NCI-H526 (cell line): Measurements from ENCODE around the gene DCST1.
A peak's percentile ranks its signal among the peaks of the same experiment; 100 is the strongest.

Source experiments
- DNase-seq, 2 experiments: peaks; one replicate each; lab custom pipeline; 2025; lab: John Stamatoyannopoulos, UW

DCST1 gene

DNA sequence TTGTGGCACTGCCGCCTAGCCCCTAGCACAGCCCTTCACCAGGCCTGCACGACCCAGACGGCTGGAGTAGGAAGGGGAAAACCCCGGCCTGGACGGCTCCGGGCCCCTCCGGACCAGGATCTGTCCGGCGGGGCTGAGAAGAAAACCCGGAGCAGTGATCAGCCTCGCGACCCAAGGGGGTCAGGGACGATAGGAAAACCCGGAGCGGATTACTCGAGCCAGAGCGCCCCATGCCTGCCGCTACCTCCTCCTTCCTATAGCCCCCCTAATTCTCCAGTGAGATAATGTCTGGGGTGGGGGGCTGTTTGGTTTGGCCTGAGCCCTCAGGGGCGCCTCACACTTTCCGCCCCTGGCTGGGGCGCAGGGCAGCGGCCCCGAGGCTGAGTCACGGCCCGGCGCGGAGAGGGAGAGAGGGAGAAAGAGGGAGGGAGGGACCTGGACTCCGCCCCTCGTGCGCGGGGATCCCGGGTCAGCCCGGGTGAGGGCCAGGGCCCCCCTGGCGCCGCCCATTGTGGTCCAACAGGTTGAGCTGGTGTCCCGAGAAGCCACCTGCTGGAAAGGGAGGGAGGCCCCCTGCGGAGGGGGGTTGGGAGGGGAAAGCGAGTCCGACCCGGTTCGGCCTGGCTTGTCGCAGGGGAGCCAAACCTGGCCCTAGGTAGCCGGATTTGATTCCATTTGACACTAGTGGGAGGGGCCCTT is 32.7 kb upstream of the DCST1 start:
- DNase-seq = peak; percentile 98 to 100

DNA sequence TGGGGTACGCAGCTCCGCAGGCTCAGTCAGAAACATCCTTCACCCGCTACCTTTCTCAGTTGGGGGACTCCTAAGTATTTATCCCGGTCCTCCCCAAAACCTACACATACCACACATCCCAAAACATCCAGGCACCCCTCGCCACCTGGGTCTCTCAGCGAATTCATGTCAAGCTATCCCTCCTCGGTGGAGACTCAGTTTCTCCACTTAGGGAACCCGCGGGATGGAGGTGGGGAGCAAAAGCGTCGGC is 32.3 kb upstream of the DCST1 start:
- DNase-seq = peak in 1 of 2 experiments; percentile 95

DNA sequence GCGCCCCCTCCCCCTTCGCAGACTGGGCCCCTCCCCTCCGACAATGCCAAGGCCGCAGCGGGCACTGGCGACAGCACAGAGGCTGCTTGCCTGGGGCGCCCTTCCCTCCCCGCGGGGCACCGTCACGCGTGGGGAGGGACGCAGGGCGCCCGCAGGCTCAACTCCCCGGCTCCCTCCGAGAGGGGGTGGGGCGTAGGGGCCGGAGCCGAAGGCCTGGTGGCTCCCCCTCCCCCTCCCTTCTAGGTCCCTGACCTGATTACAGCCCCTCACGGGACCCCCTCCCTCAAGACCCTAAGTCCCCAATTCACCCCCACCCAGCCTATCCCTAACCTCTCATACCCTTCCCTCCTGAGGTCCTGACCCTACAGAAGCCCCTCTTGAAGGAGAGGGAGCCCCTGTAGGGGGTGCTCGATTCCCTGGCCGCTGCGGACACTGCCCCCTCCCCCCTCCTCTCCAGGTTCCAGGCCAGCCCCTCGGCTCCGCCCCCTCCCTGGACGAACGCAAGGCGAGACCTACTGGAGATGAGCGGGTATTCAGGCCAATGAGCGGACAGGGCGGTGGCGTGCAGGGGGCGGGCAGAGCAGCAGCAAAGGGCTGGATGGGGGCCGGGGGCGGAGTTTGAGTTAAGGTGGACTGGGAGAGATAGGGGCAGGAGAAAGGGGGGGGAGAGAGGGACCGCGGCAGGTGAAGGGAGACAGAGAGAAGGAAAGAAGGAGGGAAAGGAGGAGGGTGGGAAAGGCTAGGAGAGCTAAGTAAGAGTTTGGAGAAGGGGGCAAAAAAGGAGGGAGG is 31.8 kb upstream of the DCST1 start:
- DNase-seq = peak; percentile 100

DNA sequence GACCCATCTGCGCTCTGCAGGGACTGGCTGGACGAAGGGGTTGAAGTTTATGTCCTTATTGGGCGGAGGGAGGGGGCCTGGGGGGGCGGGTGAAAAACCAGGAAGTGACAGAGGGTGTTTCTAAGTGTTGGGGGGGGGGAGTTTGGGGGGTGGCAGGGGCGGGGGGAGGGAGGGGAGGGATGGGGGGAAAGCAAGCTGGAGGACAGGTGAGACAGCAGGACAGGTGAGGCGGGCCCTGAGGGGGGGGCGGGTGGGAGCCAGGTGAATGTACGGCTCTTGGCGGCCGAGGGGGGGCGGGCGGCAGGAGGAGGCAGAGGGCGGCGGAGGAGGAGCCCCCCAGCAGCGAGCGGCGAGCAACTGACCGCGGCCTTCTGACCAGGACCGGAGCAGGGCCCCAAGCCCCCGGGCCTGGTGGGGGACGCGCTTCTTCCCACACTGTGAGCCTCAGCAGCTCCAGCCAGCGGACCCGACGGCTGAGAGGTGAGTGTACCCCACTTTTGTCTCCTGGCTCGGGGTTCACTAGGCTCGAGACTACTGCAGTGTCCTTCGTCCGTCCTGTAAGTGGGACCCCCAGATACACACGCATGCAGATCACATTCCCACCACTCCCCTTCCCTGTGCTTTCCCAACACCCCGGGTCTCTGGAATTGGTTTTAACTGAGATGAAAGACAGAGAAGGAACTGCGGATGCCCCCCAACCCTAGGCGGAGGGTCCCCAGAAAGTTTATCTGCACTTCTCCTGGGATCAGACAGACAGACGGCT is 31.0 kb upstream of the DCST1 start, which contains the start of gene ZBTB7B:
Gene ZBTB7B (plus strand): TSS at position 339 of the 763 bp plus-strand sequence. CDS start 11,859 bp downstream, outside the sequence.
- DNase-seq = peak; percentile 66 to 79

DNA sequence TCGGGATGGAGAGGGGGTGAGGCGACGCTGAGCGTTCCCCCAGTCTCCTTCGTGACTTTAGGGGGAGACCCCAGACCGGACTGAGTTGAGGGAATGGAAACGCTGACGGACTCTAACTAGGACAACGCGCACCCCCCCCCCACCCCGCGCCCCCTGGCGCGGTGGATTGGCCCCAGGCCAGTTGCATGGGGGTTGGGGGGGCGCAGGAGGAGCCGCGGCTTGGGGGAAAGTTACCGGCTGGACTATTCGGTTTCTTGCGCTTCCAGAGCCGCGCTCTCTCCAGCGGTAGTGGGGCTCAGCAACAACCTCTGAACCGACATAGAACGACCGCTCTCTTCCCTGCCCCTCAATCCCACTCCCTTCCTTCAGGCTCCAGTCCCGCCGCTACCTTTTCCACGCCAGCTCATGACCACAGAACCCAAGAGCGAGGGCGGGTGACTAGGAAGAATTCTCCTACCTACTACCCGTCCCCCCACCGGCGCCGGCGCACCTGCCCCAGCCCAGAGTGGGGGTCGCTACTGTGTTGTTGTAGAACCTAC is 30.3 kb upstream of the DCST1 start:
- peak; percentile 63 to 79 for DNase-seq

DNA sequence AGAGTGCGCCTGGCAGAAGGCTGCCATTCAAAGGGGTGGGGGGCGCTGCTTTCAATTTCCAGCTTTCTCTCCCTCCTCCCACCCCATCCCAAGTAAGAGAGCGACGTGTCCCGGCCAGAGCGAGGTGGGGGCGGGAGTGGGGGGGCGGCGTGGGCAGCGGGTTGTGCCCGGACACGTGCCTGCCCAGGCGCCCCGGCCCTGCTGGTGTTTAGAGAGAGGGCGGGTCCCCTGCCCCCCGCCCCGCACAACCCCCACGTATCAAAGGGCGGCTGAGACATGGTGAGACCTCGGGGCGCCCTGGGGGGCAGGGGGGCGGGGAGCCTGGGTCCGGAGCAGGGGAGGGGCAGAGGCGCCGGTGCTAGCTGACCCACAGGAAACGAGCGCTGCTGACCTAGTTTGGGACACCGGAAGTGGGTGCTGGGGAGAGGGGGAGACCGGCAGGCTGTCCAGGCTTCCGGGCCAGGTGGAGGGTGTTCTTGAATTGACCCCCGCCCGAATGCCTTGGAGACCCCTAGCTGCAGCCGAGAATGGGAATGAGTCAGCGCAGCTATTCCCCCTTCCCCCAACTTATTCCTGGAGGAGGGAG is 29.8 kb upstream of the DCST1 start:
- DNase-seq = peak; percentile 48 to 77

DNA sequence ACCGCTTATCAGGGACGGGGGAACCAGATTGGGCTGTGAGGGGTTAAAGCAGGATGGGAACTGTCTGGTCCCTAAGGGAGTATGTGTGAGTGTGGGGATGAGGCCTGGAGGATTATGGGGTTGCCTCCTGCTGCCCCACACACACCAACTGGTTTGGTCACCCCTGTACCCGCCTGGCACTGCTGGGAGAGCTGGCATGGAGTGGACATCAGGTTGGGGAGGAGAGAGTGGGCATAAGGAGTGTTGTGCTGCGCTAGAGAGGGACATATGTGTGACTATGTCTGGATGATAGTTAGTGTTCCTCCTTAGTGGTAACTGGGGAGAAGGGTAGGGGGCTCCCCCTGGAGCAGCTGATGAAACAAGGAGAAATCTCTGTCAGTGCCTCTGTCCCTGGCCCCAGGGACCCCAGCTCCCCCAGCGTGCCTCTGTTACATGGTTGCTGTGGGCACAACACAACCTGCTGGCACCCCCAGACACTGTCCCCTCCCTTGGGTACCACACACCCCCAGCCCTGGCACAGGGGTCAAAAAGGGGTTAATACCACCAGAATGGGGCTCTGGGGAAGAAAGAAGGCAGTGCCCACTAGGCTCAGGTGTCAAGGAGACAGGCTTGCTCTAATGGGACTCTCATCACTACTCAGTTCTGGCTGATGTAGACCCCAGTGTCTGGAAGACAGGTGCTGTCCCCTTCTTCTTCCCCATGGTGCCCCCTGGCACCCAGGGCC is 29.1 kb upstream of the DCST1 start:
- peak in 1 of 2 experiments; percentile 75 for DNase-seq

DNA sequence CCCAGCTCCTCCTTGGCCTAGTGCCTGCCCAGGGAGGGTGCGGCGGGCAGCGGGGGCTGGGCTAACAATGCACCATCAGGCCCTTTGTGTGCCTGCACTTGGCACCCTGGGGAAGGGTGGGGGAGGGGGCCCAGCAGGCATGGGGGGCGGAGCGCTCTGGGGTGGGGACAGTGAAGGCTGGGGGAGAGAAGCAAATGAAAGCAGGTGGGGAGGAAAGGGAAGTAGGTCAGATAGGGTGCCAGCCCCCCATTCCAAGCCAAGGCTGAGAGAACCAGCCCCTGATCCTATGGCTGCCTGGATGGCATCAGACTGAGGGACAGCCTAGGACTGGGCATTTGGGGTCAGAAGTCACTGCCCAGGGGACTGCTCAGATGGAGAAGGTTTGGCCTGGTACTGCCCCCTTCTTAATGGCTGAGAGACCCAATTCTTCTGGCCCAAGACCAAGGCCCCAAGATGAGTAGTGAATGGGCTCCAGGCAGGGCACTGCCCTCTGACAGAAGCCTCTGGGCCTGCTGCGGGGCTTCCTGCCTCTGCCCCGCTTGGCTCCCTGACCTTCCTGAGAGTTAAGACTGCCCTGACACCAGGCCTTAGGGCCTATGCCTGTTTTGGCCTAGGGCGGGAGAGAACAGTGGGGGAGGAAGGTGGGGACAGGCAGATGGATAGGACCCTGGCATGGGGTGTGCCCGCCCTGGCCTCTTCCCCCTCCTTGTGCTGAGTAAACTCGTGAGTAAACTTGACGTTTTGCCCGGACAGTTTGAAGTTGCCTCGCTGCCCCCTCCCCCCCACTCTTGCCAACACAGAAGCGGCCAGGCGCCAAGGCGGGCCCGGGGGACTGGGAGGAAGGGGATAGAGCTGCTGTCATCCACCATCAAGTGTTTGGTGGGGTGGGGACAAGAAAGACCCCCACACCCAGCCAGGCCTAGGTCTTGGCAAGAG is 28.3 kb upstream of the DCST1 start:
- no peak for DNase-seq

DNA sequence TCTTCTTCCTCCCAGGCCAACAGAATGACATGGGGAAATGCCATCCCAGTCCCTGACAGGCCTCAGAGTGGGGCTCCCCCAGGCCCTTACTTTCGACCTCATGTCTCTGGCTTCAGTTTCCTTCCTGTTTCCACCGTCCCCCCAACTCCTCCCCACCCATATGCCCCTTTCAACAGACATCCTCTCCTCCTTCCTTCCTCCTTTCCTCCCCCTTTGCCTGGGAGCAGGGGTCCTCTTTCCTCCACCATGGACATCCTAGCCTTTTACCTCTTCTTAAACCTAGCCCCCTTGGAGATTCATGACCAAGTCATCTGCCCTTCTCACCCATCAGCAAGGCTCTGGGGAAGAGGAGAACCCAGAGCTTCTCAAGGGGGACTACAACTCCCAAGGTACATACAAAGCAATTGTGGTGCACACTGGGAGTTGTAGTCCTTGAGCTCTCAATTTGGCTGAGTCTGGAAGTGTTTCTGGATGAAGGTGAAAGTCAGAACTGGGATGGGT is 27.0 kb upstream of the DCST1 start:
- peak in 1 of 2 experiments; percentile 63 for DNase-seq

DNA sequence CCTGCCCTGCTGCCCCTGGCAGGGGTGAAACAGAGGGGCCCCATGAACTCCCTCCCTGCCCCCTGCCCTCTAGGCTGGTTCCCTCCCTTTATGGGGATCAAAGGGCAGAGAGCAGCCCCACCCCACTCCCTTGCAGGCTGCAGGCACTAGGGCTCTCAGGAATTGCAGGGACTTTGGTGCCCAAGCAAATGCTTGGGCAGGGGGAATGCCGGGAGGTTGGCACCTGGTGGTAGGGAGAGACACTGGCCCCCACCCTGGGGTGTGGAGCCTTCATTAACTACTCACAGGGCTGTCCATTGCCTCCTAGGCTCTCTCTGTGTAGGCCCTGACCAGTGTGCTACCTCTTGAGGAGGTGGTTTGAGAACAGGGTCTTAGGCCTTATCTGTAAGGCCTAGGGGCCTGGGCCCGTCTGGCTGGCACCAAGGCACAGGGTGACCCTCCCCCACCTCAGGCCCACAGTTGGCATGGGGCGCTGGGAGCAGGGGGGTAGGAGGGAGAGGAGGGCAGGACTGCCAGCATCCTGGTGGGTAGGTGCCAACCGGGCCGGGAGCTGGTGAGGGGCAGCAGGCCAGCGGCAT is 26.3 kb upstream of the DCST1 start:
- no peak for DNase-seq

DNA sequence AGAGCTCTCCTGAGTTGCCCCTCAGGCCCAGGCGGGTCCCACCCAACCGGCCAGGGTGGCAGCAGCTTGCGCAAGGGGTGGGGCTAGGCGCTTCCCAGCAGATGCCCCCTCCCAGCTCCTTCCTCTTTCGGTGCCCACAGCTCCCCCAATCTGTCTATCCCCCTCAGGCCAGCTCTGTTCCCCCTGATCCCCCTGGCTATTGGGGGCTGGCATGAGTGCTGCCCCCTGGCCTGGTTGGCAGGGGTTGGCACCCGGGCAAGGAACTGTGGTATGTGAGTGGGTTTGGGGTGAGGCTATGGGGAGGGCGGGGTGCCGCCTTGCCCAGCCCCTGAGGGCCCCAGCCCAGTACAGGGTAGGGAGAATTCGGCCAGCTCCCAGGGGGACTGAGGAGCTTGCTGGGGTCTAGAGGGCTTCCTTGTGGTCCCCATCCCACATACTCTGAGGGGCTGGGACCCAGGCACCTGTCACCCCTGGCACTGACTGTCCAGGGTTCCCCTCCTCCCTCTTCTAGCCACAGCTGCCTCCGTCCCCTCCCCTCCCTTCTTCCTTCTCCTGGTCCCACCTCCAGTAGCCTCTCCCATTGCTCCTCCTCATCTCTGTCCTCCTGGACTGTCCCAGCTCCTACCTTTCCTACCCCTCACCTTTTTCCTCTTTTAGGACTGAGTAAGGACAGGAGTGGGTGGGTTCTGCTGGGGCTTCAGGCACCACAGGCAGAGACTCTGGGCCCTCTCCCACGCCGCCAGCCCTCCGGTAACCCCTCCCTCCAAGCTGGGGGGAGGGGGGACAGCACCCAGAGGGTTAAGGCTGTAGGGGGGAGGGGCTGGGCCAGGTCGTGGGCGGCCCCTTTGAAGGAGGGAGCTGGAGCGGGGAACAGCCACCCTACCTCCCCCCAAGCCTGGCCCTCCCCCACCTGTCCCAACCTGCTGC is 25.3 kb upstream of the DCST1 start:
- DNase-seq = no peak

DNA sequence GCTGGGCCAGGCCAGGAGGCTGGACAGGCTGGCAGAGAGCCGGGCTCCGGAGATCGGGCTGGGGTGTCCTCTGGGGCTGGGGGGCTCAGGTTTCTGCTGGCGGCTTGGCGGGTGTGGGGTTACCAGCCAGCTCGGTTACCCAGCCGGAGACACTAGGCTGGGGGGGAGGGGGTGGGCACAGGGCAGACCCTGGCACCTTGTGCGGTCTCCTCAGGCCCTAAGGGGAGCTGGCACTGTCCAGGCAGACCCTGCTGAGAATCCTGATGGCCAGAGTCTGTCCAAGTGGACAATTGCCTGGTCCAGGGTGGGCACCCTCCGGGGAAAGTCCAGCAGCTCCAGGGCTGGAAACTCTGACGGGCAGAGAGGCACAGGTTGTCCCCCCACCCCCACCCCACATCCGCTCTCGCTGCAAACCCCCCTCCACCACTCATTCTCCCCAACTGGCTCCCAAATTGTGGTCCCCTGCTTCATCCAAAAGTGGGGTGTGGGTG is 24.4 kb upstream of the DCST1 start:
- DNase-seq = no peak

DNA sequence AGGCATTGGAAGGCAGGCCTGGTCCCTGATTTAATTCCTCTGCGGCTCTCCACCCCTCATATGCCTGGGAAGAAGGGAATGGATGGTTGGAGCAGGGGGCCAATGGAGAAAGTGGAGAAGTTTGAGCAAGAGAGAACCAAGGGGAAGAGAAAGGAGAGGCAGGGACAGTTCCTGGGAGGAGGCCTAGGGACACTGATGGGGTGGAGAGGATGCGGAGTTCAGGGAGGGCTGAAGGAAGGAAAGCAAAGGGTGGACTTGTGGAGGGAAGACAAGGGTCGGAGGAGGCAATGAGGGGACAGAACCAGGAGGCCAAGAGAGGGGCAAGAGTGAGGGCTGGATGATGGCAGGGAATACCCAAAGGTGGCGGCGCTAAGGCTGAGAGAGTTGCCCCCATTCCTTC is 23.9 kb upstream of the DCST1 start:
- DNase-seq = no peak

DNA sequence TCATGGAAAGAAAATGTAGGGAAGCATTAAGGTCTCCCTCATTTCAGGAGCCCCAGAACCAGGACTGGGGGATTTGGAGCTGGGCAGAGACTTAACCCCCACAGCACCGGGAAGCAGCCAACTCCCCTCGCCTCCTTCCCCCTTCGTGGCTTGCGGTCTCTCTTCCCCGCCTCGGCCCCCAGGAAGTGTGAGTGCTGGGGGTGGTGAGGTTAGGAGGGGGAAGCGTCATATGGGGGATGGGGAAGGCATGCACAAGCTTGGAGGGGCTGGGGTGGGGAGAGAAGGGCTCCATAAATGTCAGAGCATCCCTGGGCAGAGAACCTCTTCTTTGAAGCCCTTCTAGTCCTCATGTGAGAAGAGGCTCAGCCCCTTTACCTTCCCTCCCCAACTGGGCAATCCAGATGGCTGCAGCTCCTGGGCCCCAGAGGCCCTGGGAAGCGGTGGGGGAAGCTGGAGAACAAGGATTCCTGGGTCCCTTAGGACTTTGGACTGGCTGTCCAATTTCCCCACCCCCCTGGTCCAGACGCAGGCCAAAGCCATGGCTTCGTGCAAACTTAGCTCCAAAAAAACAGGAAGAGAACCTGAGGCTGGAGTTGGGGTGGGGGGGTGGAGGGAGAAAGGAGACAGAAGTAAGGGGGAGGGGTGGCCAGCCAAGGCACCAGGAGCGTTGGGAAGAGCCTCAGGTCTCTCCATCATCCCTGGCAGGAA is 23.3 kb upstream of the DCST1 start:
- no peak for DNase-seq

DNA sequence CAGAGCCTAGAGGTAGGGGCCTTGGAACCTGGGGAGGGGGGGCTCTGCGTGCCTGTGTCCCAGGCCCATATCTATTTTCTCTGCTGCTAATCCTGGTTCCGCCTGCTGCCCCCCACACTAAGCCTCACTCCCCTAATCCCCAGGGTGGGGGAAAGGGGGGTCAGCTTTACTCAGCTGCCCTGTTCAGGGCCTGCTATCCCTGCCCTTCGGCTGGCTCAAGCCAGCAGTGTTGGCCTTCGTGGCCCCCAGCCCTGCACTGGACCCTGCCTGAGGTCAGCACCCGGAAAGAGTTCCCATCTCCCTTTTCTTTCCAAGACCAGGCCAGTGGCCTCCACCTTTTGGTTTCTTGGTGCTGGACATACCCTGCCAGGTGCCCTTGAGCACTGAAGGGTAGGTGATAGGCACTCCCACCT is 22.6 kb upstream of the DCST1 start:
- DNase-seq = no peak

DNA sequence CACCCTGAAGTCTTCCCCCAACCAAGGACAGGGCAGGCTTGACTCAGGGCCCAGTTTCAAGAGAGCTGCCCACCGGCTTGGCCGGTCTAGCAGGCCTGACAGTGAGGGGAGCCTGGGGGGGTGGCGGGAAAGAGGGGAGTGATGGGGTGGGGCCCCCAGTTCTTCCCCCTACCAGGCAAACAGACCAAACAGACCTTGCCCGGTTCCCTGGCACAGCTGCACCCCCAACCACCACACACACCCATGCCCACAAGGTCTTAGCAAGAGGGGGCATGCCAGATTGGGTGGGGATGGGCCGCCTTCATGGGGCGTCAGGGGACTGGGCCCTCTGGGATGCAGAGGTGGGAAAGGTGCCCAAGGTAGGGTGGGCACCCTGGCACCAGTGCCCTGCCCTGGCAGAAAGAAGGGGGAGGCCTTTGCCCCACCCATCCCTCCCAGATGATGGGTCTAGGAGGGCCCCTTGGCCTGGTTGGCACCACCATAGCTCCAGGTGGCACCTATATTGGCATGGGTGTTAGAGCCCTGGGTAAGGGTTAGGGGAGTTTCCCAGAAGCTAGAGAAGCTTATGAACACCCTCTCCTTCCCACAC is 22.1 kb upstream of the DCST1 start:
- no peak for DNase-seq

DNA sequence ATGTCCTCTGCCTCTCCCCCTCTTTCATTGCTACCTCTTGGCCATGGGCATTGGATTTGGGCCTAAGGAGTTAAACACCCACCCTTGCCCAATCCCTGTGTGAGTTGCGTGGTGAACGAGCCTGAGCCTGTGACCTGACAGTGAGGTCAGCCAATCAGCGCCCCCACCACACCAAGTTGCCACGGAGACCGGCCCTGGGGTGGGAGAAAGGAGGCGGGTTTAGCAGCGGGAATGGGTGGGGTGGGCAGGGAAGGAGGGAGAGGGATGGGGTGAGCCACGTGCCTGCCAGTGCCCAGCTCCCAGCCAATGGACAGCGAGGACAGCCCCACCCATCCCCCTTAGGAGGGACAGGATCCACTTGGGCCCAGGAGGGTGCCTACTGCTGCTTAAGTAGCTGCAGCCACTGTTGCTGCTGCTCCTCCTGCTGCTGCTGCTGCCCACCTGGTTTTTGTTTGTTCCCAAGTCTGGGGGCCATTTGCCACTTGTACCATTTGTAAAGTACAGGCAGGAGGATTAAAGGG is 21.5 kb upstream of the DCST1 start:
- DNase-seq = peak; percentile 54 to 77
